NT2/D1 (cell line): ENCODE measurements around the gene PANK4.

ENCODE experiments used
- DNase-seq: peaks from one replicate; pipeline ENCODE4 v3.0.0-alpha.2; 2011; ENCODE audit warnings: low read depth, low spot score
- H3K27me3 ChIP-seq: 2 replicates; pipeline ENCODE4 v1.6.0; 2011; ENCODE audit warnings: mild to moderate bottlenecking; ENCODE audit not compliant: insufficient read length, insufficient read depth
- H3K36me3 ChIP-seq: 2 replicates; pipeline ENCODE4 v1.6.1; 2011; ENCODE audit warnings: mild to moderate bottlenecking, low read length, mixed read lengths; ENCODE audit not compliant: insufficient read depth, insufficient read length
- H3K4me1 ChIP-seq: 2 replicates; pipeline ENCODE4 v1.5.1; 2011; ENCODE audit not compliant: insufficient read depth, insufficient read length
- H3K4me3 ChIP-seq: 2 replicates; pipeline ENCODE4 v1.5.1; 2011; ENCODE audit warnings: low read depth; ENCODE audit not compliant: insufficient read length
- H3K9ac ChIP-seq: 2 replicates; pipeline ENCODE4 v1.6.0; 2011; ENCODE audit warnings: low read depth; ENCODE audit not compliant: insufficient read length
- H3K9me3 ChIP-seq: 2 replicates; pipeline ENCODE4 v1.5.1; 2011; ENCODE audit warnings: mild to moderate bottlenecking, low read length; ENCODE audit not compliant: insufficient read depth
- SUZ12 ChIP-seq: IDR thresholded peaks from 2 replicates; pipeline ENCODE4 v1.6.1; 2011; ENCODE audit not compliant: insufficient read length, insufficient read depth; ENCODE audit errors: extremely low read depth
- YY1 ChIP-seq: IDR thresholded peaks from 2 replicates; pipeline ENCODE4 v1.6.1; 2011; ENCODE audit not compliant: insufficient read length, insufficient read depth
- ZNF274 ChIP-seq: IDR thresholded peaks from 2 replicates; pipeline ENCODE4 v1.6.1; 2011; ENCODE audit warnings: mild to moderate bottlenecking, low read depth, low read length

The PANK4 gene

GRCh38 chr1:2543543-2544092 is 17.2 kb upstream of the PANK4 start:
- no peaks in the 10 kb centered on the region for H3K36me3 ChIP-seq
- TF ChIP-seq YY1 (no peak), ZNF274 (no peak), SUZ12 (no peak)
- no peaks in the 10 kb centered on the region for H3K9me3 ChIP-seq
- no peak overlapping the region for H3K4me3 ChIP-seq
- H3K4me1 ChIP-seq = peaks cover 20% of the 10 kb centered on the region
- H3K9ac ChIP-seq = peak overlapping the region; percentile 26
- no peak for DNase-seq
- H3K27me3 ChIP-seq = peaks cover 40% of the 10 kb centered on the region

GRCh38 chr1:2542246-2542915 is 16.0 kb upstream of the PANK4 start:
- no peaks in the 10 kb centered on the region for H3K9me3 ChIP-seq
- TF ChIP-seq SUZ12 (no peak), YY1 (no peak), ZNF274 (no peak)
- H3K4me3 ChIP-seq = no peak overlapping the region
- peaks cover 52% of the 10 kb centered on the region for H3K27me3 ChIP-seq
- H3K9ac ChIP-seq = peak overlapping the region; percentile 21
- peaks cover 20% of the 10 kb centered on the region for H3K4me1 ChIP-seq
- no peak for DNase-seq
- H3K36me3 ChIP-seq = no peaks in the 10 kb centered on the region

GRCh38 chr1:2541619-2542245 is 15.3 kb upstream of the PANK4 start:
- H3K4me3 ChIP-seq = no peak overlapping the region
- H3K9me3 ChIP-seq = no peaks in the 10 kb centered on the region
- no peak for DNase-seq
- H3K9ac ChIP-seq = peak overlapping the region; percentile 21
- H3K27me3 ChIP-seq = peaks cover 56% of the 10 kb centered on the region
- no peaks in the 10 kb centered on the region for H3K36me3 ChIP-seq
- TF ChIP-seq SUZ12 (no peak), YY1 (no peak), ZNF274 (no peak)
- H3K4me1 ChIP-seq = peaks cover 20% of the 10 kb centered on the region

GRCh38 chr1:2540816-2541492 is 14.6 kb upstream of the PANK4 start:
- H3K27me3 ChIP-seq = peaks cover 58% of the 10 kb centered on the region
- H3K9ac ChIP-seq = peak overlapping the region; percentile 56
- DNase-seq = no peak
- H3K4me1 ChIP-seq = peaks cover 20% of the 10 kb centered on the region
- H3K36me3 ChIP-seq = no peaks in the 10 kb centered on the region
- no peaks in the 10 kb centered on the region for H3K9me3 ChIP-seq
- TF ChIP-seq SUZ12 (no peak), ZNF274 (no peak)
- H3K4me3 ChIP-seq = no peak overlapping the region

GRCh38 chr1:2539312-2539907 is 13.0 kb upstream of the PANK4 start:
- Histone ChIP-seq H3K9ac (no peak overlapping the region), H3K27me3 (peaks cover 61% of the 10 kb centered on the region), H3K9me3 (no peaks in the 10 kb centered on the region), H3K36me3 (no peaks in the 10 kb centered on the region), H3K4me3 (no peak overlapping the region), H3K4me1 (peaks cover 19% of the 10 kb centered on the region)
- TF ChIP-seq ZNF274 = no peak
- no peak for TF ChIP-seq YY1
- no peak for TF ChIP-seq SUZ12
- no peak for DNase-seq

GRCh38 chr1:2538872-2539271 is 12.5 kb upstream of the PANK4 start:
- no peak for TF ChIP-seq ZNF274
- no peak for TF ChIP-seq YY1
- TF ChIP-seq SUZ12 = no peak
- Histone ChIP-seq H3K4me1 (peaks cover 15% of the 10 kb centered on the region), H3K36me3 (no peaks in the 10 kb centered on the region), H3K27me3 (peaks cover 64% of the 10 kb centered on the region), H3K9me3 (no peaks in the 10 kb centered on the region), H3K4me3 (no peak overlapping the region), H3K9ac (no peak overlapping the region)
- DNase-seq = no peak

GRCh38 chr1:2538376-2538775 is 12.0 kb upstream of the PANK4 start:
- no peak overlapping the region for H3K9ac ChIP-seq
- peaks cover 13% of the 10 kb centered on the region for H3K4me1 ChIP-seq
- no peaks in the 10 kb centered on the region for H3K9me3 ChIP-seq
- H3K27me3 ChIP-seq = peaks cover 64% of the 10 kb centered on the region
- TF ChIP-seq ZNF274 (no peak), SUZ12 (no peak), YY1 (no peak)
- DNase-seq = no peak
- no peak overlapping the region for H3K4me3 ChIP-seq
- H3K36me3 ChIP-seq = no peaks in the 10 kb centered on the region
